GM18951 (cell line): ENCODE results near the gene UVSSA.
"Not testable (repeated sequence)": the region's sequence is repeated elsewhere in the genome, so short reads cannot be mapped to it uniquely, and the experiment has no call there.

Source experiments
- POLR2A ChIP-seq: IDR thresholded peaks from 4 replicates; pipeline ENCODE4 v1.6.1; 2011; ENCODE audit warnings: mild to moderate bottlenecking; ENCODE audit not compliant: insufficient read length, insufficient read depth; ENCODE audit errors: extremely low read depth
- in situ Hi-C: fragments of 300-500 bp; cut with MboI; formaldehyde crosslinking; loops from one replicate; pipeline ENCODE4 v1.12.0; 2022; ENCODE audit warnings: low sequenced_read_pairs, mixed read lengths, inconsistent platforms; ENCODE audit not compliant: unreplicated experiment

The UVSSA gene

DNA sequence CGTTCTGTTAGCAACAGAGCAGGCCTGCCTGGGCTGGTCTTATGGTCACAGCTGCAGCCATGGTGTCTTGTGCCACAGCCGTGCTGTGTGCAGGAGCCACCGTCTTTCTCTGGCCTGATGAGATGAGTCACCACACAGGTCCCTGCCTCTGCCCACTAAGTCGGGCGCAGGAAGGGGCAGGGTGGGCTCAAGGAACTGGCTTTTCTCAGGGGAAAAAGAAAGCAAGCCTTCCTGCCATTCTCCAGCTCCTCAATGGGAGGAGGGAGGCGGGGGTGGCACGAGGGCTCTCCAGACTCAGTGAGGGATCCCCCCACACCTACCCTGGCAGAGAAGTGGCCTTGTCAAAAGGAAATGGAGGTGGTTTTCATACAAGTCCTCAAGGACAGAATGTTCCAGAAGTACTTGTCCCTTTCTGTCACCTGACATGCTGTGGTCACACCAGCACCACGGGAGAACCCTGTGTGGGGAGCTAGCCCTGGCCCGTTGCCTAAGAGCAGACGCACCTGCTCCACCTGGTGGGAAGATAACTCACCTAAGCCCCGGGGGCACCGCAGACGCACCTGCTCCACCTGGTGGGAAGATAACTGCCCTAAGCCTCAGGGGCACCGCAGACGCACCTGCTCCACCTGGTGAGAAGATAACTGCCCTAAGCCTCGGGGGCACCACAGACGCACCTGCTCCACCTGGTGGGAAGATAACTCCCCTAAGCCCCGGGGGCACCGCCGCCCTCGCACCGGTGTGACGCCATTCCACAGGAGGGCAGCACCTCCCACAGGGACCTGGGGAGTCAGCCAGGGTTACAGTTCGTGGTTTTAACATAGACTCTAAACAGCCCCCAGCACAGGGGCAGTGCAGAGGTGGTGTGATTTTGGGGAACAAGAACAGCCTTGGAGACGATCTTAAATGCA lies 18.5 kb downstream of the UVSSA start:
- TF ChIP-seq POLR2A = no peak
- in situ Hi-C loops = no loop called here

GRCh38 chr4:1366371-1367229 lies 19.6 kb downstream of the UVSSA start:
- no peak for TF ChIP-seq POLR2A
- in situ Hi-C loops = no loop called here

DNA sequence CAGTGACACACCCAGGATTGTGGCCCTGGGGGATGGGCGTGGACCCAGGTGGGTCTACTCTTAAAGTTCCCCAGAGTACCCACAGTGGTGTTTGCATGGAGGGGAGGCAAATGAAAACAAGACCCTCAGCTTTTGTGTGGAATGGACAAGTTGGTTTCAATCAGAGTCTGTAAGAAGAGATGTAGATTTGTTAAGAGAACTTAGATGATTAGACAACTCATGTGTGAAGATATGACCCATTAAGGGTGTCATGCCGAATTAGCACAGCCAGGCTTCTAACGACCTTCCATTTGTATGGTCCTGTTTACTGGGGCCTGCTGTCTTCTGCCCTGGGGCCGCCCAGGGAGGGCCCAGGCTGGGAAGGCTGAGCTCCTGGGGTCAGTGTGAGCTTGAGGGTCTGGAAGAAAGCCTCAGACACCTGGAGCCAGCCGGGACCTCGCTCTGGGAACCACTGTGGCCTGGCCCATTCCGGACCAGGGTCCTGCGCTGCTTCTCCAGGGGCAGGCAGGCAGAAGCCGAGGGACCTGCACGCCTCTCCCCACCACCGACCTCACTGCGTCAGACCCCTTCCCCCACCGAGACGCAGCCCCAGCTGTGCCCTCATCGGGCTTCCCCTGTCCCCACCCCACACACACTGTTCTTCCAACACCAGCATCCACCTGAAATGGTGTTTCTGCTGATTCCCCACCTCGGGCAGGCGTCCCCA lies 20.4 kb downstream of the UVSSA start:
- in situ Hi-C loops = no loop called here
- TF ChIP-seq POLR2A = no peak

DNA sequence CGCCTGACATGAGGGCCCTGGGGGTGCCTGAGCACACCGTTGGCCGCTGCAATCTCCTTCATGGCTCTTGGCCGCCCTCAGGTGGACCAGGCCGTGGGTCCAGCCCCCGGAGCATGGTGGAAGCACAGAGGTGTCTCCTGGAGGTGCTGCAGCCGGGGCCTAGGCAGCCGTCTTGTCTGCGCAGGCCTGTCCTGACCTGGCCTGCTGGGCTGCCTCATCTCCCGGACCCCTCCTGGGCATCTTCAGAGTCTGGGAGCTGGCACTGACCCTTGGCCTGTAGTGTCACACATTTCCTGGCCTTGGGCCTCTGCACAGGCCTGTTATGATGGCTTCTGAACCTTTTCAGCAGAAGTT lies 20.9 kb downstream of the UVSSA start:
- in situ Hi-C loops = no loop called here
- TF ChIP-seq POLR2A = no peak

GRCh38 chr4:1368421-1369090 lies 21.5 kb downstream of the UVSSA start:
- in situ Hi-C loops = no loop called here
- TF ChIP-seq POLR2A = no peak

DNA sequence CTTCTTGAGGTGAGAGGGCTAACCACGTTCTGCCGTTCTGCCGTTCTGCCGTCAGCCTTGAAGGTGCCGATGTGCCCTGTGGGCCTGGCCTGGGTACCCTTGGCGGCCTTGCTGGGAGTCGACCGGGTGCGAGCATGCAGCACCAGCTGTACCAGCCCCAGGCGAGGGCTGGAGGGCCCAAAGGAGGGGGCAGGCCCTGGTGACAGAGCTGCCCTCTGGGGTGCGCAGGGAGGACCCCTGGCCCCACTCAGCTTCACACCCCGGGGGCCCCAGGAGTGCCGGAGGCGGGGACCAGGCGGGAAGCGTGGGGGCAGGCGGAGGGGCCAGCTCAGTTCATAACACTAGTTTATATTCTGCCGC lies 22.1 kb downstream of the UVSSA start:
- no peak for TF ChIP-seq POLR2A
- in situ Hi-C loops = no loop called here

DNA sequence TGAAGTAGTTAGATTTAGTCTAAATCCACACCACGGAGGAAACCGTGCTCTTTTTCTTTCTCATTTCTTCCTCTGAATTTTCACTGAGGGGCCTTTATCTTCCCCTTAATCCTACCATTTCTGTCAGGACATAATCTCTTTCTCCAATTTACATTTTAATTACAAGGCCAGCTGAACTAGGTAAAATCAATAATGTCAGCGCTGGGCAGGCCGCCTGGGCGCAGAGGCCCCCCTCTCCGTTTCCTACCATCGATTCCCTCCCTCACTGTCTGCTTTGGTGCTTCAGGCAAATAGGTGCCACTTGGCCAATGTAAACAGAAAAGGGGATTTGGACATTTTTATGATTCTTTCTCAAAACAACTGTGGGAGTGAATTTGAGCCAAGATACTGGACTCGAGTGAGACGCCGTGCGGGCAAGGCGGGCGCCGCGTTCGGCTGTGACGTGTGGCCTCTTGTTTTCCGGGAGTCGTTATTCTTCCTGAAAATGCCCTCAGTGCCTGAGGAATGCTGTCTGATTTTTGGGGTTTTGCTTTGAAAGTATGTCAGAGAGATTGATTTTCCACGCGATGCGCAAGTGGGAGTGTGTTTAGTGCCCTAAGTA lies 22.6 kb downstream of the UVSSA start:
- no peak for TF ChIP-seq POLR2A
- in situ Hi-C loops = no loop called here

GRCh38 chr4:1370321-1371124 lies 23.5 kb downstream of the UVSSA start:
- TF ChIP-seq POLR2A = no peak
- in situ Hi-C loops = no loop called here

GRCh38 chr4:1371176-1372165 lies 24.5 kb downstream of the UVSSA start:
- no peak for TF ChIP-seq POLR2A
- in situ Hi-C loops = no loop called here

- in situ Hi-C loops = not testable (repeated sequence)
Measured at GRCh38 chr4:1372576-1372975, 25.6 kb downstream of the UVSSA start.
